Activated naive CD4-positive, alpha-beta T cell (primary cell): ENCODE results near the gene FAM227B.

Experiments
- DNase-seq, 4 experiments: peaks; one replicate each; lab custom pipeline; 2025; lab: John Stamatoyannopoulos, UW

FAM227B gene

DNA sequence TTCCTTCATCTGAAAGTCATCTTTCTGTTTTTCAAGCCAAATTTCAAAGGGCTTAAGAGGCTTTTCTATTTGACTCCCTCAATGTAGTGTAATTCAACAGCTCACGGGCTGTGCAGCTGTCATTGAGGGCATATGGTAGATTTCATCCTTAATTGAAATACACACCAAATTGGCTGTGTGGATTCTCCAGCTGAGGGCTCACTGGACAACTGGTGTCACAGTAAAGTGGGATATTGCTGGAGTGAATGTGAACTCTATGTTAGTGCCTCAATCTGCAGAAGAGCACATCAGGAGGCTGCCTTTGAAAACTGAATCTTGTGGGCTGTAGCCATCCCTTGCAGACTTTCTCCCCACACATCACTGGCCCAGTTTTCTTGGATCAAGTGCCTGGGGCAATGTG, 330.4 kb downstream of the FAM227B start:
- DNase-seq = no peak

- no peak for DNase-seq
Measured at GRCh38 chr15:49288391-49288790, 332.2 kb downstream of the FAM227B start.

DNA sequence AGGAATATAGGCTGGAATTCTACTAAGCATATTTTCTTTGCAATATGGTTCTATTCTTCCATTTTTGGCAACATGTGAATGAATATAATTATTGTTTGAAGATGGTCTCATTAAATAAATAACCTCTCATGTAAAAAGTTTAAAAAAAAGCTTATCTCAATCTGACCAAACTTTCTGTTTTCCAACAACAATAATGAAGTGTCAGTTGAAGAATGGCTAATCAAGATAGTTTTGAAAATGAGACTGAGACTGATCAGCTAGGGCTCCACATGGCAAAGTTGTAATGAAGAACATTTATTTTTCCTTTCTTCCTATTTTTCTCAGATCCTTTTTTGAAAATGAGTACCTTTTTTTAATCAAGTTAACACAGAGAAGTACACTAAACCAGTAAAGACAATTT, 333.1 kb downstream of the FAM227B start:
- no peak for DNase-seq

DNA sequence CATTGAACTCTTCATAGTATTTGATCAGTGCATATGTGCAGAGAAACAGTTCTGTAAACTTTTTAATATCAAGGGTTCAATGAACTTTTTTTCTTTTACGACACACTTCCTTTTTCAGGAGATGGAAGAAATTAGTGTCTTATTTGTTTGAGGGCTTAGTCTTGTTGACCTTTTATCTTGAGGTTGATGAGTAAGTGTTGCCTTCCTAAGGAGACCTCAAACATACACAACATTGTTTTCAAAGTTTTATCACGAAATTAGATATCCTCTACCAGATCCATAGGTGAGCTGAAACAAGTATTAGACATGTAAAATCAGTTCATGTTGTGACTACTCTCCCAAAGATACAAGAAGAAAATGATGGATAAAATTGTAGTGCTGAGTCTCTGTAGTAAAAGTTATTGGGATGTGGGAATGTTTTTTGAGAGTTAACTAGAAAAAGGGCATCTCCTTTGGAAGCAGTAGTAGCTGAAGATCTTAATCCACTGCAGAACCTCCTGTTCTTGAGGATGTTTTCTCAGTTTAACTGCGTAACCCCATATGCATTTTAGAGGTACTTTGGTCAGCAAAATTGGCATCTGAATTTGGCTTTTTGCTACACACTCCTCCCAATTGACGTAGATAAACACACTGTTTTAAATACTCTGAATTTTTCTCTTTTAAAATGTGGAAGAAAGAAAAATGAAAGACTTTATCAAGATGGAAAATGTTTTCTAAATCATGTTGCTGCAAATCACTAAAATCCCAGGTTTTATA, 333.8 kb downstream of the FAM227B start:
- no peak for DNase-seq

- no peak for DNase-seq
Measured at GRCh38 chr15:49282366-49282765, 338.3 kb downstream of the FAM227B start.

DNA sequence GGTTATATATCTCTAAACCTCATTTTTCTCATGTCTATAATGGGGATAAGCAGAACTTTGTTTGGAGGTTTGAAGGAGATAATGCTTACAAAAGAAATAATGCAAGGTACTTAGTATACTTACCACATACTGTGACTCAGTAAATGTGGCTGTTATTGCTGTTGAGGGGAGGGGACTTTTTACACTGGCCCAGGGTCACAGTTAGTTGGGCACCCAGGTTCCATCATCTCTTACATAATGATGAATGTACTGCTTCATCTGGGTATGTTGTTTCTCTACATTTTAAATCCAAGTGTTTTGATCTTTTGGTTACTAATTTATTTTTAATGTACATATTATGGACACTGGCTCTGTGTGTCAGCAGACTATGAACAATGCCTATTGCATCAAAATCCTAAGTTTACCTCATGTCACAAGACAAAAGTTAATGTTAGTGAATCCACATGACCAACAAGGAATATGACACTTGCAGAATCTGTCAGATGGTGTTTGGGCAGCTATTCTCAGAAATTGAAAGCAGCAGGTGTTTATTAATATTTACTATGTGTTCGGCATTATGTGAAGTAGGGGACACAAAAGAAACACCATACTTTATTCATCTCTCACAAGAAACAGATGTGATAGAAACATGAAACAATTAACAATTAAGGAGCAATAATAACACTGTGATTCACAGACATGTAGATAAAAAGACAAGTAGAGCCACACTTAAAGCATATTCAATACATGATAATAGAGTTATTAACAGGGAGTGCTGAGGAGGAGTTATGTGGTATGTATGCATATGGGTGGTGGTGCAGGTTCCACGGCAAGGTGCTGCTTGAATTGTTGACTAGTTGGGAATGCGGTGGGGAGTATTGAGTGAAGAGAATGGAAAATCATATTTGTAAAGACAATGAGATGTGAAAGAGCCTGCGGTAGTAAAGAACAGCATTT, 340.8 kb downstream of the FAM227B start:
- no peak for DNase-seq

DNA sequence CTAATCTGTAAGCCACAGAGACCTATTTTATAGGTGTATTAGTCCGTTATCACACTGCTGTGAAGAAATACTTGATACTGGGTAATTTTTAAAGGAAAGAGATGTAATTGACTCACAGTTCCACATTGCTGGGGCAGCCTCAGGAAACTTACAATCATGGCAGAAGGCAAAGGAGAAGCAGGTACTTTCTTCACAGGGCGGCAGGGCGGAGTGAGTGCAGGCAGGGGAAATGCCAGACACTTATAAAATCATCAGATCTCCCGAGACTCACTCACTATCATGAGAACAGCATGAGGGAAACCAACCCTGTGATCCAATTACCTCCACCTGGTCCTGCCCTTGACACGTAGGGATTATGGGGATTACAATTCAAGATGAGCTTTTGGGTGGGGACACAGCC, 341.9 kb downstream of the FAM227B start:
- DNase-seq = no peak
